ENCODE results near the gene ANKRD60.
A peak's percentile ranks its signal among the peaks of the same experiment; 100 is the strongest.

Gene ANKRD60

GRCh38 chr20:58194175-58194791 is 34.2 kb downstream of the ANKRD60 start:
- no peak for DNase-seq (ENCODE audit: low read depth, low spot score)

- DNase-seq (ENCODE audit: low read depth, low spot score): no peak
These were observed 35.9 kb downstream of the ANKRD60 start for GRCh38 chr20:58192567-58192966.

- DNase-seq (ENCODE audit: low read depth, low spot score): no peak
These were observed 36.4 kb downstream of the ANKRD60 start for GRCh38 chr20:58192065-58192464.

GRCh38 chr20:58188527-58188926 is 39.9 kb downstream of the ANKRD60 start:
- no peak for DNase-seq (ENCODE audit: low read depth, low spot score)

- no peak for DNase-seq (ENCODE audit: low read depth, low spot score)
These were observed 43.5 kb downstream of the ANKRD60 start for GRCh38 chr20:58184984-58185383.

- DNase-seq (ENCODE audit: low read depth, low spot score): no peak
These were observed 44.4 kb downstream of the ANKRD60 start for GRCh38 chr20:58184063-58184462.

- no peak for DNase-seq (ENCODE audit: low read depth, low spot score)
These were observed 45.8 kb downstream of the ANKRD60 start for GRCh38 chr20:58182521-58183140.

GRCh38 chr20:58179432-58180099 is 48.9 kb downstream of the ANKRD60 start:
- DNase-seq (ENCODE audit: low read depth, low spot score): peak; percentile 47

GRCh38 chr20:58179083-58179431 is 49.4 kb downstream of the ANKRD60 start:
- DNase-seq (ENCODE audit: low read depth, low spot score): no peak

GRCh38 chr20:58177799-58178198 is 50.7 kb downstream of the ANKRD60 start:
- no peak for DNase-seq (ENCODE audit: low read depth, low spot score)

- no peak for DNase-seq (ENCODE audit: low read depth, low spot score)
These were observed 52.6 kb downstream of the ANKRD60 start for GRCh38 chr20:58175836-58176235.

GRCh38 chr20:58175425-58175824 is 53.0 kb downstream of the ANKRD60 start:
- no peak for DNase-seq (ENCODE audit: low read depth, low spot score)

- no peak for DNase-seq (ENCODE audit: low read depth, low spot score)
These were observed 53.7 kb downstream of the ANKRD60 start for GRCh38 chr20:58174708-58175280.

GRCh38 chr20:58173930-58174707 is 54.3 kb downstream of the ANKRD60 start:
- DNase-seq (ENCODE audit: low read depth, low spot score): no peak

GRCh38 chr20:58173091-58173490 is 55.4 kb downstream of the ANKRD60 start:
- DNase-seq (ENCODE audit: low read depth, low spot score): no peak

GRCh38 chr20:58171796-58172425 is 56.5 kb downstream of the ANKRD60 start:
- no peak for DNase-seq (ENCODE audit: low read depth, low spot score)

- no peak for DNase-seq (ENCODE audit: low read depth, low spot score)
These were observed 59.0 kb downstream of the ANKRD60 start for GRCh38 chr20:58169450-58169849.

GRCh38 chr20:58168843-58169242 is 59.6 kb downstream of the ANKRD60 start:
- DNase-seq (ENCODE audit: low read depth, low spot score): no peak

- DNase-seq (ENCODE audit: low read depth, low spot score): no peak
These were observed 60.7 kb downstream of the ANKRD60 start for GRCh38 chr20:58167759-58168158.
